Naive thymus-derived CD4-positive, alpha-beta T cell (primary cell): Measurements from ENCODE around the gene SLX4. TPM values are rescaled to one million over a fixed set of nuclear protein-coding genes. Genes with fewer than 3 reads are reported as not detected.

Source experiments
- ATAC-seq: fragments of 150-1000 bp; cut with Tn5 transposase; 2 replicates; pipeline ENCODE4 v1.10.0; 2021; ENCODE audit warnings: mild to moderate bottlenecking, moderate library complexity
- CTCF ChIA-PET: fragments of 350-600 bp; sonication (Branson Sonifier 250); formaldehyde crosslinking; loops from one replicate; lab custom pipeline; 2021; ENCODE audit warnings: antibody characterized with exemption; lab: Charles Lee
- POLR2A ChIA-PET: fragments of 350-600 bp; sonication (Branson Sonifier 250); formaldehyde crosslinking; loops from one replicate; lab custom pipeline; 2021; ENCODE audit warnings: antibody characterized with exemption, inconsistent platforms; lab: Charles Lee
- DNase-seq, 9 donors: peaks; one replicate each; pipeline versions ENCODE4 v3.0.0 to v3.0.0-alpha.2; 2020 to 2022; ENCODE audit warnings: mixed read lengths in 1 of 9
- H3K27ac ChIP-seq: one replicate; pipeline ENCODE4 v1.7.0; 2013; ENCODE audit warnings: mild to moderate bottlenecking, low read depth, low read length, moderate library complexity
- H3K27me3 ChIP-seq, 2 donors: one replicate each; pipeline ENCODE4 v1.7.0; 2013; ENCODE audit warnings: low read length in 2 of 2, mild to moderate bottlenecking in 2 of 2, moderate library complexity in 2 of 2; ENCODE audit not compliant: control insufficient read depth in 2 of 2, insufficient read depth in 2 of 2
- H3K36me3 ChIP-seq, 3 experiments: 1 replicate in 2 of 3; 2 replicates in 1 of 3; pipeline ENCODE4 v1.7.0; 2013; ENCODE audit warnings: low read length in 3 of 3, mild to moderate bottlenecking in 3 of 3, moderate library complexity in 1 of 3; ENCODE audit not compliant: insufficient read depth in 3 of 3, control insufficient read depth in 2 of 3
- H3K4me1 ChIP-seq, 2 donors: one replicate each; pipeline ENCODE4 v1.7.0; 2013; ENCODE audit warnings: low read length in 2 of 2, mild to moderate bottlenecking in 2 of 2, moderate library complexity in 1 of 2; ENCODE audit not compliant: control insufficient read depth in 2 of 2, insufficient read depth in 2 of 2
- H3K4me3 ChIP-seq: 2 replicates; pipeline ENCODE4 v1.7.0; 2013; ENCODE audit warnings: mild to moderate bottlenecking, low read length
- H3K9me3 ChIP-seq, 3 experiments: 1 replicate in 2 of 3; 2 replicates in 1 of 3; pipeline ENCODE4 v1.7.0; 2013; ENCODE audit warnings: low read length in 3 of 3; ENCODE audit not compliant: control insufficient read depth in 2 of 3
- H3K27ac Mint-ChIP-seq, 9 donors: one replicate each; pipeline ENCODE4 v1.8.0; 2020 to 2022; ENCODE audit warnings: mixed read lengths in 9 of 9, mild to moderate bottlenecking in 8 of 9, moderate library complexity in 5 of 9, inconsistent platforms in 2 of 9
- H3K27me3 Mint-ChIP-seq, 5 donors: one replicate each; pipeline ENCODE4 v1.8.0; 2021 to 2022; ENCODE audit warnings: mixed read lengths in 5 of 5, mild to moderate bottlenecking in 1 of 5
- H3K36me3 Mint-ChIP-seq, 5 donors: one replicate each; pipeline ENCODE4 v1.8.0; 2020 to 2022; ENCODE audit warnings: mixed read lengths in 5 of 5, mild to moderate bottlenecking in 3 of 5, inconsistent platforms in 1 of 5
- H3K4me1 Mint-ChIP-seq, 7 donors: one replicate each; pipeline ENCODE4 v1.8.0; 2020 to 2022; ENCODE audit warnings: mixed read lengths in 7 of 7, mild to moderate bottlenecking in 3 of 7, inconsistent platforms in 1 of 7
- H3K4me3 Mint-ChIP-seq, 10 donors: one replicate each; pipeline ENCODE4 v1.8.0; 2020 to 2022; ENCODE audit warnings: mild to moderate bottlenecking in 10 of 10, mixed read lengths in 10 of 10, moderate library complexity in 6 of 10, inconsistent platforms in 2 of 10
- H3K9me3 Mint-ChIP-seq, 11 donors: one replicate each; pipeline ENCODE4 v1.8.0; 2020 to 2022; ENCODE audit warnings: mixed read lengths in 11 of 11, mild to moderate bottlenecking in 4 of 11, inconsistent platforms in 1 of 11, moderate library complexity in 1 of 11
- intact Hi-C, 2 donors: fragments of 100-400 bp; cut with micrococcal nuclease; formaldehyde crosslinking; loops; one replicate each; pipeline ENCODE4 v1.15.1; 2023
- polyA plus RNA-seq, 2 donors: library from polyadenylated mRNA; unstranded; fragments of 300-500 nt; fragmentation: Illumina TruSeq; gene quantifications; one replicate each; pipeline ENCODE4 v1.2.3, GENCODE V29; 2021
- total RNA-seq, 6 experiments: library from RNA in 5 of 6; stranded (reverse) in 5 of 6; gene quantifications; 1 replicate in 5 of 6; 2 replicates in 1 of 6; pipeline ENCODE4 v1.2.3 and lab custom pipeline; 2021 to 2026

Gene SLX4
- total and polyA plus RNA-seq, 7 experiments from 2014 or later: 0.89 to 12.5 (median 7.5) TPM

GRCh38 chr16:3655030-3655395 is 43.6 kb upstream of the SLX4 start:
- no peak for ATAC-seq
- Mint-ChIP-seq H3K36me3 (peaks cover 0 to 23% (median 4%) of the 10 kb centered on the region in 5 donors), H3K4me1 (peaks cover 0 to 16% (median 4%) of the 10 kb centered on the region in 7 donors), H3K27ac (peak overlapping the region in 1 of 9 donors; percentile 86), H3K27me3 (no peaks in the 10 kb centered on the region), H3K4me3 (no peak overlapping the region), H3K9me3 (no peaks in the 10 kb centered on the region)
- Histone ChIP-seq H3K4me3 (no peak overlapping the region), H3K9me3 (no peaks in the 10 kb centered on the region), H3K27me3 (no peaks in the 10 kb centered on the region), H3K36me3 (peaks cover 0 to 73% (median 10%) of the 10 kb centered on the region in 3 experiments), H3K4me1 (no peaks in the 10 kb centered on the region), H3K27ac (no peak overlapping the region)
- ChIA-PET POLR2A (no interaction called here), CTCF (interaction anchor here (1.0 kb wide), 1 partner anchor 228 kb away, joined by 3 read pairs; no protein-coding TSS in a partner anchor)
- intact Hi-C loops: no loop called here
- DNase-seq: no peak

- ATAC-seq: peak; percentile 72
- DNase-seq: peak in 8 of 9 donors; percentile 32 to 57 (median 46)
- no peaks in the 10 kb centered on the region for H3K27me3 Mint-ChIP-seq
- Histone ChIP-seq H3K27ac (no peak within 1 kb of the TSS), H3K9me3 (no peaks in the 10 kb centered on the region), H3K4me1 (no peaks in the 10 kb centered on the region), H3K36me3 (peaks cover 0 to 68% (median 10%) of the 10 kb centered on the region in 3 experiments), H3K4me3 (no peak within 1 kb of the TSS), H3K27me3 (no peaks in the 10 kb centered on the region)
- H3K9me3 Mint-ChIP-seq: no peaks in the 10 kb centered on the region
- no peak within 1 kb of the TSS for H3K4me3 Mint-ChIP-seq
- peaks cover 0 to 18% (median 4%) of the 10 kb centered on the region in 5 donors for H3K36me3 Mint-ChIP-seq
- H3K27ac Mint-ChIP-seq: peak within 1 kb of the TSS in 5 of 9 donors; percentile 55 to 88 (median 76)
- POLR2A ChIA-PET: no interaction called here
- H3K4me1 Mint-ChIP-seq: peaks cover 0 to 11% (median 4%) of the 10 kb centered on the region in 7 donors
- CTCF ChIA-PET: no interaction called here
- intact Hi-C loops: no loop called here
These were observed 43.0 kb upstream of the SLX4 start, which contains the start of gene DNASE1 for GRCh38 chr16:3654249-3654991. Gene DNASE1 (plus strand): TSS chr16:3654691. CDS start chr16:3655374, 683 bp downstream.

- H3K4me1 Mint-ChIP-seq: peaks cover 0 to 5% (median 4%) of the 10 kb centered on the region in 7 donors
- ChIA-PET POLR2A (no interaction called here), CTCF (no interaction called here)
- no peak overlapping the region for H3K27ac ChIP-seq
- DNase-seq (no peak), ATAC-seq (no peak)
- H3K9me3 ChIP-seq: no peaks in the 10 kb centered on the region
- H3K4me1 ChIP-seq: no peaks in the 10 kb centered on the region
- peaks cover 0 to 50% (median 7%) of the 10 kb centered on the region in 3 experiments for H3K36me3 ChIP-seq
- no peaks in the 10 kb centered on the region for H3K9me3 Mint-ChIP-seq
- H3K27ac Mint-ChIP-seq: no peak overlapping the region
- H3K4me3 Mint-ChIP-seq: no peak overlapping the region
- intact Hi-C loops: no loop called here
- no peaks in the 10 kb centered on the region for H3K27me3 ChIP-seq
- peaks cover 0 to 10% (median 0%) of the 10 kb centered on the region in 5 donors for H3K36me3 Mint-ChIP-seq
- no peak overlapping the region for H3K4me3 ChIP-seq
- H3K27me3 Mint-ChIP-seq: no peaks in the 10 kb centered on the region
These were observed 41.2 kb upstream of the SLX4 start for GRCh38 chr16:3652373-3653195.

GRCh38 chr16:3651461-3652372 is 40.3 kb upstream of the SLX4 start:
- Histone ChIP-seq H3K27me3 (no peaks in the 10 kb centered on the region), H3K36me3 (peaks cover 0 to 41% (median under 1%) of the 10 kb centered on the region in 3 experiments), H3K4me1 (no peaks in the 10 kb centered on the region), H3K9me3 (no peaks in the 10 kb centered on the region), H3K4me3 (no peak overlapping the region), H3K27ac (no peak overlapping the region)
- no peak for DNase-seq
- ChIA-PET POLR2A (no interaction called here), CTCF (no interaction called here)
- intact Hi-C loops: no loop called here
- Mint-ChIP-seq H3K27me3 (no peaks in the 10 kb centered on the region), H3K4me3 (no peak overlapping the region), H3K9me3 (no peaks in the 10 kb centered on the region), H3K36me3 (peaks cover 0 to 4% (median under 1%) of the 10 kb centered on the region in 5 donors), H3K27ac (peak overlapping the region in 1 of 9 donors; percentile 53), H3K4me1 (peaks cover 0 to 5% (median 4%) of the 10 kb centered on the region in 7 donors)
- ATAC-seq: no peak

DNA sequence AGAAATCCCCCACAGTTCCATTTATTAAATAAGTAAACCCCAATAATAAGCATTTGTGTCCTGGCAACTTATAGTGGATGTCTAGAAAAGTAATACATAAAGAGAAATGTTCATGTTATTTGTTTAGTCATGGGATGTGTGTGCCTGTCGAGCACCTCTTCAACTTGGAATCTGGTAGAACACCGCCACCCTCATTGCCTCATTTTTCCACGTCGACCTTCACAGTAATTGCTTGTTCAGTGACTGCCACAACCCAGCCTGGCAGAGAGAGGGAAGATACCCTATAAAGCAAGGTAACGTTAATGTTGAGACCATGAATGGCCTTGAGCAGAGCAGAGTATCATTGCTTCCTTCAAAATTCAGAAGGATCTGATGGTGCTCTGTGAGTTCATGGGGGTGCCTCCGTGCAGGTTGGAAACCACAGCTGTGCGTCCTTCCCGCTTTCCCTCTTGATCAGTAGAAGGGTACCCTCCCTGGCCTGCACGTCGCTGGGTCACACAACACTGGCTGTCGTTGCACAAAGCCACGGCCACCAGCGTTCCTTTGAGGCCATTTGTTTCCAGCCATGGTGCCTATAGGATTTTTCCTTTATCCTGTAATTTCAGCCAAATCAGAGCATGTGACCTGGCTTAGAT is 39.3 kb upstream of the SLX4 start:
- peaks cover 0 to 9% (median 4%) of the 10 kb centered on the region in 7 donors for H3K4me1 Mint-ChIP-seq
- ChIA-PET POLR2A (no interaction called here), CTCF (no interaction called here)
- Histone ChIP-seq H3K4me3 (no peak overlapping the region), H3K36me3 (peaks cover 0 to 37% (median 0%) of the 10 kb centered on the region in 3 experiments), H3K27ac (no peak overlapping the region), H3K4me1 (no peaks in the 10 kb centered on the region), H3K9me3 (no peaks in the 10 kb centered on the region), H3K27me3 (no peaks in the 10 kb centered on the region)
- no peak for ATAC-seq
- peak in 1 of 9 donors; percentile 17 for DNase-seq
- intact Hi-C loops: no loop called here
- H3K27me3 Mint-ChIP-seq: no peaks in the 10 kb centered on the region
- H3K9me3 Mint-ChIP-seq: no peaks in the 10 kb centered on the region
- peak overlapping the region in 5 of 9 donors; percentile 15 to 58 (median 40) for H3K27ac Mint-ChIP-seq
- H3K36me3 Mint-ChIP-seq: peaks cover 0 to 4% (median 0%) of the 10 kb centered on the region in 5 donors
- no peak overlapping the region for H3K4me3 Mint-ChIP-seq
